ENCODE measurements around the gene QPCT.

- TF ChIP-seq, protein P1, sequence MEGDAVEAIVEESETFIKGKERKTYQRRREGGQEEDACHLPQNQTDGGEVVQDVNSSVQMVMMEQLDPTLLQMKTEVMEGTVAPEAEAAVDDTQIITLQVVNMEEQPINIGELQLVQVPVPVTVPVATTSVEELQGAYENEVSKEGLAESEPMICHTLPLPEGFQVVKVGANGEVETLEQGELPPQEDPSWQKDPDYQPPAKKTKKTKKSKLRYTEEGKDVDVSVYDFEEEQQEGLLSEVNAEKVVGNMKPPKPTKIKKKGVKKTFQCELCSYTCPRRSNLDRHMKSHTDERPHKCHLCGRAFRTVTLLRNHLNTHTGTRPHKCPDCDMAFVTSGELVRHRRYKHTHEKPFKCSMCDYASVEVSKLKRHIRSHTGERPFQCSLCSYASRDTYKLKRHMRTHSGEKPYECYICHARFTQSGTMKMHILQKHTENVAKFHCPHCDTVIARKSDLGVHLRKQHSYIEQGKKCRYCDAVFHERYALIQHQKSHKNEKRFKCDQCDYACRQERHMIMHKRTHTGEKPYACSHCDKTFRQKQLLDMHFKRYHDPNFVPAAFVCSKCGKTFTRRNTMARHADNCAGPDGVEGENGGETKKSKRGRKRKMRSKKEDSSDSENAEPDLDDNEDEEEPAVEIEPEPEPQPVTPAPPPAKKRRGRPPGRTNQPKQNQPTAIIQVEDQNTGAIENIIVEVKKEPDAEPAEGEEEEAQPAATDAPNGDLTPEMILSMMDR (IDR thresholded peaks at IDR 0.05): no peak
- TF ChIP-seq POLR2A (IDR thresholded peaks at IDR 0.05): no peak
Measured at GRCh38 chr2:37367310-37367709, 22.9 kb downstream of the QPCT start.

Measured in esophagus squamous epithelium (tissue), 4 donors.